HCT116 (cell line): ENCODE data around the gene SEC24D. TPM values are rescaled to one million over a fixed set of nuclear protein-coding genes. Genes with fewer than 3 reads are reported as not detected.
A peak's percentile ranks its signal among the peaks of the same experiment; 100 is the strongest.

Experiments used
- ATAC-seq: fragments of 200-7000 bp; cut with Tn5 transposase; 2 replicates; pipeline ENCODE4 v1.9.1; 2020; ENCODE audit warnings: mild to moderate bottlenecking, moderate library complexity
- Bru-seq: library from RNA; stranded (reverse); fragments of 400-500 nt; gene quantifications from one replicate; lab custom pipeline; 2021; lab: Mats Ljungman, UMichigan
- BruChase-seq, 2 experiments: library from RNA; stranded (reverse); fragments of 400-500 nt; gene quantifications; one replicate each; lab custom pipeline; 2021; lab: Mats Ljungman, UMichigan
- BruUV-seq: library from RNA; stranded (reverse); fragments of 400-500 nt; replicated peaks from 2 replicates; lab custom pipeline; 2021; lab: Mats Ljungman, UMichigan
- CTCF ChIA-PET: fragments of 300-600 bp; sonication (Branson Sonifier 250); formaldehyde crosslinking; loops from one replicate; lab custom pipeline; 2021; ENCODE audit warnings: antibody characterized with exemption; lab: Charles Lee
- POLR2A ChIA-PET: fragments of 300-600, 350-600 bp; sonication (Branson Sonifier 250); formaldehyde crosslinking; loops from one replicate; lab custom pipeline; 2021; ENCODE audit warnings: antibody characterized with exemption; lab: Charles Lee
- RAD21 ChIA-PET, 2 experiments: fragments of 300-600 bp; sonication (Branson Sonifier 250); formaldehyde crosslinking; loops; one replicate each; lab custom pipeline; 2023; ENCODE audit warnings: low total read pairs in 2 of 2; ENCODE audit not compliant: uncharacterized antibody in 2 of 2, unreplicated experiment in 2 of 2, low non-redundant PET in 1 of 2; lab: Charles Lee
- DNase-seq: peaks from one replicate; pipeline ENCODE4 v3.0.0-alpha.2; 2010; ENCODE audit warnings: low read depth, low spot score
- H2AFZ ChIP-seq: fragments of 200-600 bp; shearing (Covaris generic), sonication (generic); 2 replicates; pipeline ENCODE4 v1.6.1; 2017; ENCODE audit warnings: low read depth, mixed run types, mixed read lengths, antibody characterized with exemption, low read length; ENCODE audit not compliant: poor library complexity, severe bottlenecking
- H3K27ac ChIP-seq: 2 replicates; pipeline ENCODE4 v1.5.1; 2012; ENCODE audit warnings: low read depth, low read length
- H3K27me3 ChIP-seq: fragments of 200-600 bp; sonication (generic); 2 replicates; pipeline ENCODE4 v1.6.1; 2016; ENCODE audit warnings: mixed run types, low read length, mixed read lengths; ENCODE audit not compliant: insufficient read depth
- H3K36me3 ChIP-seq, 2 experiments: fragments of 200-500 bp in 1 of 2; fragments of 200-600 bp in 1 of 2; sonication (Bioruptor generic) in 1 of 2; sonication (generic) in 1 of 2; 2 replicates each; pipeline versions ENCODE4 v1.5.1 to v1.6.1; 2014 to 2016; ENCODE audit warnings: low read length in 2 of 2, inconsistent platforms in 1 of 2, mixed read lengths in 1 of 2, mixed run types in 1 of 2; ENCODE audit not compliant: insufficient read depth in 2 of 2, control insufficient read depth in 1 of 2
- H3K4me1 ChIP-seq, 2 experiments: fragments of 200-600 bp in 1 of 2; sonication (generic) in 1 of 2; 2 replicates each; pipeline versions ENCODE4 v1.5.1 to v1.6.1; 2012 to 2017; ENCODE audit warnings: low read length in 2 of 2, inconsistent platforms in 1 of 2, mild to moderate bottlenecking in 1 of 2, mixed read lengths in 1 of 2, mixed run types in 1 of 2, moderate library complexity in 1 of 2; ENCODE audit not compliant: insufficient read depth in 2 of 2, control insufficient read depth in 1 of 2
- H3K4me2 ChIP-seq: fragments of 200-600 bp; sonication (generic); 2 replicates; pipeline ENCODE4 v1.6.1; 2017; ENCODE audit warnings: mixed run types, low read length, mixed read lengths
- H3K4me3 ChIP-seq, 2 experiments: fragments of 200-600 bp in 1 of 2; sonication (generic) in 1 of 2; replicated peaks in 1 of 2; 2 replicates each; pipeline ENCODE4 v1.5.1; 2011 to 2016; ENCODE audit warnings: low read length in 2 of 2, control low read depth in 1 of 2, low read depth in 1 of 2, mild to moderate bottlenecking in 1 of 2, mixed read lengths in 1 of 2, mixed run types in 1 of 2
- H3K79me2 ChIP-seq: fragments of 200-600 bp; sonication (generic); 2 replicates; pipeline ENCODE4 v1.6.1; 2017; ENCODE audit warnings: mild to moderate bottlenecking, mixed run types, low read length, moderate library complexity, mixed read lengths; ENCODE audit not compliant: insufficient read depth
- H3K9ac ChIP-seq: fragments of 200-600 bp; sonication (generic); 2 replicates; pipeline ENCODE4 v1.6.1; 2016; ENCODE audit warnings: low read length, mixed read lengths
- H3K9me2 ChIP-seq: fragments of 200-600 bp; sonication (generic), shearing (Covaris generic); 2 replicates; pipeline ENCODE4 v1.6.1; 2017; ENCODE audit warnings: mixed run types, mild to moderate bottlenecking, moderate library complexity; ENCODE audit not compliant: insufficient read depth
- H3K9me3 ChIP-seq, 2 experiments: fragments of 200-500 bp in 1 of 2; fragments of 200-600 bp in 1 of 2; sonication (Bioruptor generic) in 1 of 2; sonication (generic) in 1 of 2; 2 replicates each; pipeline ENCODE4 v1.6.1; 2014 to 2017; ENCODE audit warnings: low read length in 2 of 2, mixed read lengths in 2 of 2, inconsistent platforms in 1 of 2, low read depth in 1 of 2, mild to moderate bottlenecking in 1 of 2, mixed run types in 1 of 2, moderate library complexity in 1 of 2; ENCODE audit not compliant: control insufficient read depth in 1 of 2, insufficient read depth in 1 of 2
- H4K20me1 ChIP-seq: fragments of 200-600 bp; sonication (generic), shearing (Covaris generic); 2 replicates; pipeline ENCODE4 v1.6.1; 2017; ENCODE audit warnings: mixed run types, mild to moderate bottlenecking, moderate library complexity; ENCODE audit not compliant: insufficient read depth
- EGR1 ChIP-seq: IDR thresholded peaks from 2 replicates; pipeline ENCODE4 v1.6.1; 2012; ENCODE audit warnings: low read depth
- ELF1 ChIP-seq: IDR thresholded peaks from 2 replicates; pipeline ENCODE4 v1.6.1; 2012; ENCODE audit warnings: low read depth, borderline replicate concordance
- POLR2A ChIP-seq: IDR thresholded peaks from 2 replicates; pipeline ENCODE4 v1.7.0; 2011; ENCODE audit warnings: borderline replicate concordance; ENCODE audit not compliant: insufficient read depth, insufficient read length; ENCODE audit errors: extremely low read depth
- POLR2AphosphoS5 ChIP-seq: IDR thresholded peaks from 2 replicates; pipeline ENCODE4 v1.6.1; 2011; ENCODE audit warnings: mild to moderate bottlenecking, low read depth, low read length, moderate library complexity
- SIN3A ChIP-seq: IDR thresholded peaks from 2 replicates; pipeline ENCODE4 v1.6.1; 2012; ENCODE audit warnings: low read depth
- TCF7L2 ChIP-seq: IDR thresholded peaks from 2 replicates; pipeline ENCODE4 v1.7.0; 2011; ENCODE audit warnings: borderline replicate concordance, inconsistent platforms; ENCODE audit not compliant: insufficient read depth, insufficient read length; ENCODE audit errors: extremely low read depth
- intact Hi-C: fragments of 100-400 bp; cut with micrococcal nuclease; formaldehyde crosslinking; loops from 2 replicates; pipeline ENCODE4 v1.10.0; 2022
- long read RNA-seq: library from polyadenylated mRNA; unstranded; transcript quantifications from one replicate; pipeline ENCODE4 v2.0.0, GENCODE V29; 2021; ENCODE audit not compliant: unreplicated experiment
- polyA plus RNA-seq: library from polyadenylated mRNA; unstranded; fragments of >200 nt; gene quantifications from 2 replicates; pipeline ENCODE4 v1.2.1, GENCODE V29; 2012; ENCODE audit warnings: missing spikeins
- total RNA-seq: library from RNA; stranded (reverse); gene quantifications from one replicate; pipeline ENCODE4 v1.2.1, GENCODE V29; 2021; ENCODE audit not compliant: unreplicated experiment
- TF ChIP-seq, protein P1 (sequence below): IDR thresholded peaks from 2 replicates; pipeline ENCODE4 v1.6.1; 2012
- TF ChIP-seq, protein P2 (sequence below), 3 experiments: fragments of 200-600 bp in 1 of 3; sonication (generic) in 1 of 3; IDR thresholded peaks in 2 of 3; conservative IDR thresholded peaks in 1 of 3; 2 replicates each; pipeline ENCODE4 v1.5.1; 2012 to 2017; ENCODE audit warnings: low read depth in 2 of 3, low read length in 2 of 3, antibody characterized with exemption in 1 of 3, borderline replicate concordance in 1 of 3, control low read depth in 1 of 3, mild to moderate bottlenecking in 1 of 3, mixed read lengths in 1 of 3, mixed run types in 1 of 3, moderate library complexity in 1 of 3; ENCODE audit not compliant: insufficient read depth in 1 of 3

Gene SEC24D, protein sequence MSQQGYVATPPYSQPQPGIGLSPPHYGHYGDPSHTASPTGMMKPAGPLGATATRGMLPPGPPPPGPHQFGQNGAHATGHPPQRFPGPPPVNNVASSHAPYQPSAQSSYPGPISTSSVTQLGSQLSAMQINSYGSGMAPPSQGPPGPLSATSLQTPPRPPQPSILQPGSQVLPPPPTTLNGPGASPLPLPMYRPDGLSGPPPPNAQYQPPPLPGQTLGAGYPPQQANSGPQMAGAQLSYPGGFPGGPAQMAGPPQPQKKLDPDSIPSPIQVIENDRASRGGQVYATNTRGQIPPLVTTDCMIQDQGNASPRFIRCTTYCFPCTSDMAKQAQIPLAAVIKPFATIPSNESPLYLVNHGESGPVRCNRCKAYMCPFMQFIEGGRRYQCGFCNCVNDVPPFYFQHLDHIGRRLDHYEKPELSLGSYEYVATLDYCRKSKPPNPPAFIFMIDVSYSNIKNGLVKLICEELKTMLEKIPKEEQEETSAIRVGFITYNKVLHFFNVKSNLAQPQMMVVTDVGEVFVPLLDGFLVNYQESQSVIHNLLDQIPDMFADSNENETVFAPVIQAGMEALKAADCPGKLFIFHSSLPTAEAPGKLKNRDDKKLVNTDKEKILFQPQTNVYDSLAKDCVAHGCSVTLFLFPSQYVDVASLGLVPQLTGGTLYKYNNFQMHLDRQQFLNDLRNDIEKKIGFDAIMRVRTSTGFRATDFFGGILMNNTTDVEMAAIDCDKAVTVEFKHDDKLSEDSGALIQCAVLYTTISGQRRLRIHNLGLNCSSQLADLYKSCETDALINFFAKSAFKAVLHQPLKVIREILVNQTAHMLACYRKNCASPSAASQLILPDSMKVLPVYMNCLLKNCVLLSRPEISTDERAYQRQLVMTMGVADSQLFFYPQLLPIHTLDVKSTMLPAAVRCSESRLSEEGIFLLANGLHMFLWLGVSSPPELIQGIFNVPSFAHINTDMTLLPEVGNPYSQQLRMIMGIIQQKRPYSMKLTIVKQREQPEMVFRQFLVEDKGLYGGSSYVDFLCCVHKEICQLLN
- total RNA-seq = 28.5 TPM
- 14.2 and 24.3 TPM in 2 replicates for polyA plus RNA-seq
- Bru-seq, nascent RNA = percentile 82 among the genes with signal in this experiment
- percentile 75 among the genes with signal in this experiment for BruChase-seq, experiment 1, labeled RNA remaining after a 6-hour chase
- BruChase-seq, experiment 2, labeled RNA remaining after a 2-hour chase = percentile 68 among the genes with signal in this experiment
- long read RNA-seq, full-length matches to known transcripts = 16 of 40 reads
- long read RNA-seq, partial matches to known transcripts = 14 of 40 reads
- long read RNA-seq, other reads (novel, unspliced or antisense) = 10 of 40 reads

DNA sequence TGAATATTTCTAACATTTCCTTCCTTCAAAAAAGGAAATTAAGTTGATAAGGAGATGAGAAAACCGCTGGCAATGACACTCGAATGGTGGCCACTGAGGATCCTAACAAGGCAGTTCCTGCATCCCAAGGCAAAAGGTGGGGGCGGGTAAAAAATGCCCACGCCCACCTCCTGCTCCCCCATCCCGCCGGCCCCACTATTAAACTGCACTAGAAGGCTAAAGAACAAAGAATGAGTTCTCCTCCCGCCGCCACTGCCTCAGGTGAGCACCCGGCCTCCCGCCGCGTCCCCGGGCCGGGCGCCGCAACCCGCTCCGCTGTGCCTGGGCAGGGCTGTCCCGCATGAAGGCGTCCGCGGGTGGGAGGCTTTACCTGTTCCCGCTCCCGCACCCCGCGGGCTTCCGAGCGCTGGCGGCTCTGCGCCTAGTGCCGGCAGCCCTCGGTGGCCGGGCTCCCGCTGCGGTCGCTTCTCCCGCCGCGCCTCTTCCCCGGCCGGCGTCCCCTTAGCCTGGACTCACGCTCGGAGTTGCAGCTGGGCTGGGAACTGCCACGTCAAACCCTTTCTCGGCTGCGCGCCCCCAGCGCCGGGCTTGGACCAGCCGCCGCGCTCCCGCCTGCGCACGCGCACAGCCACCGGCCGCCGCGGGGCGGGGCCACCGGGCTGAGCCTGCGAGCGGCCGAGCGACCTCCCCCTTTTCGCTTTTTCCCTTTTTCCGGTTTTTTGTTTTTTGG lies at the start of gene SEC24D:
Gene SEC24D, minus strand, starts transcription at position 556 of the 730 bp plus-strand sequence. CDS start 2,430 bp downstream, outside the sequence.
- peak within 1 kb of the TSS; percentile 77 to 83 for H3K4me3 ChIP-seq
- H3K9ac ChIP-seq = peak within 1 kb of the TSS; percentile 68
- peak within 1 kb of the TSS; percentile 74 for H3K27ac ChIP-seq
- peak; percentile 79; the same call in 1 of the 2 replicates for TF ChIP-seq SIN3A
- peak; percentile 34 for TF ChIP-seq TCF7L2
- peak; percentile 45 for TF ChIP-seq EGR1
- TF ChIP-seq, protein P1, sequence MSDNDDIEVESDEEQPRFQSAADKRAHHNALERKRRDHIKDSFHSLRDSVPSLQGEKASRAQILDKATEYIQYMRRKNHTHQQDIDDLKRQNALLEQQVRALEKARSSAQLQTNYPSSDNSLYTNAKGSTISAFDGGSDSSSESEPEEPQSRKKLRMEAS = no peak
- no peak for TF ChIP-seq ELF1
- TF ChIP-seq, protein P2, sequence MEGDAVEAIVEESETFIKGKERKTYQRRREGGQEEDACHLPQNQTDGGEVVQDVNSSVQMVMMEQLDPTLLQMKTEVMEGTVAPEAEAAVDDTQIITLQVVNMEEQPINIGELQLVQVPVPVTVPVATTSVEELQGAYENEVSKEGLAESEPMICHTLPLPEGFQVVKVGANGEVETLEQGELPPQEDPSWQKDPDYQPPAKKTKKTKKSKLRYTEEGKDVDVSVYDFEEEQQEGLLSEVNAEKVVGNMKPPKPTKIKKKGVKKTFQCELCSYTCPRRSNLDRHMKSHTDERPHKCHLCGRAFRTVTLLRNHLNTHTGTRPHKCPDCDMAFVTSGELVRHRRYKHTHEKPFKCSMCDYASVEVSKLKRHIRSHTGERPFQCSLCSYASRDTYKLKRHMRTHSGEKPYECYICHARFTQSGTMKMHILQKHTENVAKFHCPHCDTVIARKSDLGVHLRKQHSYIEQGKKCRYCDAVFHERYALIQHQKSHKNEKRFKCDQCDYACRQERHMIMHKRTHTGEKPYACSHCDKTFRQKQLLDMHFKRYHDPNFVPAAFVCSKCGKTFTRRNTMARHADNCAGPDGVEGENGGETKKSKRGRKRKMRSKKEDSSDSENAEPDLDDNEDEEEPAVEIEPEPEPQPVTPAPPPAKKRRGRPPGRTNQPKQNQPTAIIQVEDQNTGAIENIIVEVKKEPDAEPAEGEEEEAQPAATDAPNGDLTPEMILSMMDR (IDR thresholded peaks at IDR 0.05 in 2 of 3, conservative IDR thresholded peaks at IDR 0.05 in 1 of 3; ENCODE audit: borderline replicate concordance in 1 of 3, insufficient read depth in 1 of 3, low read depth in 2 of 3, low read length in 2 of 3) = no peak
- peak; percentile 77 for TF ChIP-seq POLR2AphosphoS5
- peak; percentile 72 for TF ChIP-seq POLR2A
- DNase-seq (peak; percentile 50), ATAC-seq (peak; percentile 87)
- no peaks in the 10 kb centered on the region for H3K9me3 ChIP-seq
- no peaks in the 10 kb centered on the region for H3K9me2 ChIP-seq
- no peaks in the 10 kb centered on the region for H4K20me1 ChIP-seq
- H3K36me3 ChIP-seq = peaks cover 4% of the 10 kb centered on the region in 2 experiments; a peak in 2 of 4 replicates
- H2AFZ ChIP-seq = peak within 1 kb of the TSS; percentile 93
- H3K27me3 ChIP-seq = no peaks in the 10 kb centered on the region
- CTCF ChIA-PET = interaction anchor here (1.6 to 2.4 kb wide), 3 partner anchors 10 to 53 kb away, joined by 3 to 9 read pairs (median 7); partner anchors contain the start of gene SYNPO2
- no TSS peak for BruUV-seq
- POLR2A ChIA-PET = interaction anchor here (0.8 to 1.1 kb wide), 3 partner anchors 10 to 29 kb away, joined by 3 read pairs; no protein-coding TSS in a partner anchor
- peak within 1 kb of the TSS; percentile 88 for H3K4me2 ChIP-seq
- H3K4me1 ChIP-seq = peaks cover 3 to 18% of the 10 kb centered on the region in 2 experiments; a peak in 2 of 4 replicates
- intact Hi-C loops = no loop called here
- peaks cover 16% of the 10 kb centered on the region; the same call in 1 of the 2 replicates for H3K79me2 ChIP-seq
- RAD21 ChIA-PET = no interaction called here
